Neutrophil (primary cell): Measurements from ENCODE around the gene EDAR.

Experiments
- H3K27ac ChIP-seq: fragments of 200-600 bp; sonication (generic); 2 replicates; pipeline ENCODE4 v1.5.1; 2016; ENCODE audit warnings: mild to moderate bottlenecking, moderate library complexity
- H3K27me3 ChIP-seq: fragments of 200-600 bp; sonication (generic); 2 replicates; pipeline ENCODE4 v1.6.0; 2016; ENCODE audit warnings: mild to moderate bottlenecking
- H3K36me3 ChIP-seq: fragments of 200-600 bp; sonication (generic); 2 replicates; pipeline ENCODE4 v1.5.1; 2017
- H3K4me1 ChIP-seq, 2 experiments: fragments of 200-600 bp in 1 of 2; sonication (generic) in 1 of 2; 1 replicate in 1 of 2; 2 replicates in 1 of 2; pipeline versions ENCODE4 v1.5.1 to v1.6.1; 2013 to 2016; ENCODE audit warnings: low read depth in 1 of 2, low read length in 1 of 2, mild to moderate bottlenecking in 1 of 2, moderate library complexity in 1 of 2; ENCODE audit not compliant: control insufficient read depth in 1 of 2, insufficient read depth in 1 of 2
- H3K4me3 ChIP-seq, 2 experiments: fragments of 200-600 bp in 1 of 2; sonication (generic) in 1 of 2; 1 replicate in 1 of 2; 2 replicates in 1 of 2; pipeline ENCODE4 v1.5.1; 2013 to 2016; ENCODE audit warnings: low read depth in 1 of 2, low read length in 1 of 2, mild to moderate bottlenecking in 1 of 2, moderate library complexity in 1 of 2
- H3K9me3 ChIP-seq: fragments of 200-600 bp; sonication (generic); 2 replicates; pipeline ENCODE4 v1.5.1; 2016
- CTCF ChIP-seq: fragments of 200-600 bp; sonication (generic); IDR thresholded peaks from 2 replicates; pipeline ENCODE4 v1.5.1; 2016; ENCODE audit warnings: antibody characterized with exemption

Gene EDAR

GRCh38 chr2:108940156-108940555 lies 48.9 kb downstream of the EDAR start:
- Histone ChIP-seq H3K4me1 (no peaks in the 10 kb centered on the region), H3K27ac (no peak overlapping the region), H3K9me3 (no peaks in the 10 kb centered on the region), H3K36me3 (no peaks in the 10 kb centered on the region), H3K27me3 (no peaks in the 10 kb centered on the region), H3K4me3 (no peak overlapping the region)
- TF ChIP-seq CTCF, result no peak

GRCh38 chr2:108938077-108938710 lies 50.8 kb downstream of the EDAR start:
- Histone ChIP-seq H3K4me3 (no peak overlapping the region), H3K9me3 (no peaks in the 10 kb centered on the region), H3K27ac (no peak overlapping the region), H3K36me3 (no peaks in the 10 kb centered on the region), H3K27me3 (no peaks in the 10 kb centered on the region), H3K4me1 (no peaks in the 10 kb centered on the region)
- TF ChIP-seq CTCF, result no peak

- Histone ChIP-seq H3K4me3 (no peak overlapping the region), H3K9me3 (no peaks in the 10 kb centered on the region), H3K4me1 (no peaks in the 10 kb centered on the region), H3K27me3 (no peaks in the 10 kb centered on the region), H3K36me3 (no peaks in the 10 kb centered on the region), H3K27ac (no peak overlapping the region)
- TF ChIP-seq CTCF, result no peak
Observed at GRCh38 chr2:108937367-108938017, 51.5 kb downstream of the EDAR start.

- H3K4me1 ChIP-seq, result no peaks in the 10 kb centered on the region
- H3K4me3 ChIP-seq, result no peak overlapping the region
- H3K27me3 ChIP-seq, result no peaks in the 10 kb centered on the region
- H3K36me3 ChIP-seq, result no peaks in the 10 kb centered on the region
- no peaks in the 10 kb centered on the region for H3K9me3 ChIP-seq
- no peak overlapping the region for H3K27ac ChIP-seq
- TF ChIP-seq CTCF, result no peak
Observed at GRCh38 chr2:108936866-108937265, 52.2 kb downstream of the EDAR start.

GRCh38 chr2:108936076-108936864 lies 52.8 kb downstream of the EDAR start:
- no peak for TF ChIP-seq CTCF
- Histone ChIP-seq H3K36me3 (no peaks in the 10 kb centered on the region), H3K4me3 (no peak overlapping the region), H3K4me1 (no peaks in the 10 kb centered on the region), H3K27me3 (no peaks in the 10 kb centered on the region), H3K9me3 (no peaks in the 10 kb centered on the region), H3K27ac (no peak overlapping the region)
